PC-9 (cell line): Measurements from ENCODE around the gene HERC2.

ENCODE experiments used
- EZH2 ChIP-seq: fragments of 200-600 bp; sonication (generic); IDR thresholded peaks from 2 replicates; pipeline ENCODE4 v1.8.0; 2017; ENCODE audit warnings: antibody characterized with exemption, low read depth
- TF ChIP-seq, protein P1 (sequence below): fragments of 200-600 bp; sonication (generic); conservative IDR thresholded peaks from 2 replicates; pipeline ENCODE4 v1.6.1; 2017; ENCODE audit warnings: mixed run types, antibody characterized with exemption, mild to moderate bottlenecking, moderate library complexity

DNA sequence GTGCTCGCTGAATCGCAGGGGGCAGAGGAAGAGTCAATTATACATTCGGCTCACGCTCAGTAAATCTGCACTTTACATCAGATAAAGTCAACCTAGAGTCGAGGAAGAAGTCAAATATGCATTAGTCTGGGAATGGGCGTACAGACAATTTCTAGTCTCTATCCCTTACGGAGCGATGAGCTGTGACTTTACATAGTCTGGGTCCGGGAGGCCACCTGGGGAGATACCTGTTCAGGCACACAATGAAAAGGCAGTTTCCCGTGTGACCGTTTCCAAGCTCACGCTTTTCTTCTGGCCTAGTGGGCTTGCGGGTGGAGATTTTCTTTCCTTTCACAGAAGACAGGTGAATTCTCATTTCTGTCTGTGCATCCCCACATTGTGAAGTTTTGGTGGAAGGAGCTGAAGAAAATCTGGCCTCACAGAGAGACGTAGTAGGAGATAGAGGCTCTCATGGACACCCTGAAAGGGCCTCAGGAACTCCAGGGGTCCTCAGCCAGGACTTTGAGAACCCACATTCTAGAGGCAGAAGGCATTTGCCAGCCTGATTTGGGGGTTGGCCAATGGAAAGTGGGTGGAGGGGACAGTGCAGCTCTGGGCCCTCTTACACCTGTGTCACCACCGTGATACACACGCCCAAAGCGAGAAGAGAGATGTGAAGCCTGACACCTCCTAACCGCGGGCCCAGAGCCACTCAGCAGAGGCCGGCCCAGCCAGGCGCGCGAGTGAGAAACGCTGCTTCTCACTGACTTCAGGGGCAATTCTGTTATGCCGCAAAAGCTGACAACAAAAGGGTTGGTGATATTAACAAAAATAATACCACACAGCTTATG is 212.1 kb downstream of the HERC2 start:
- TF ChIP-seq, protein P1, sequence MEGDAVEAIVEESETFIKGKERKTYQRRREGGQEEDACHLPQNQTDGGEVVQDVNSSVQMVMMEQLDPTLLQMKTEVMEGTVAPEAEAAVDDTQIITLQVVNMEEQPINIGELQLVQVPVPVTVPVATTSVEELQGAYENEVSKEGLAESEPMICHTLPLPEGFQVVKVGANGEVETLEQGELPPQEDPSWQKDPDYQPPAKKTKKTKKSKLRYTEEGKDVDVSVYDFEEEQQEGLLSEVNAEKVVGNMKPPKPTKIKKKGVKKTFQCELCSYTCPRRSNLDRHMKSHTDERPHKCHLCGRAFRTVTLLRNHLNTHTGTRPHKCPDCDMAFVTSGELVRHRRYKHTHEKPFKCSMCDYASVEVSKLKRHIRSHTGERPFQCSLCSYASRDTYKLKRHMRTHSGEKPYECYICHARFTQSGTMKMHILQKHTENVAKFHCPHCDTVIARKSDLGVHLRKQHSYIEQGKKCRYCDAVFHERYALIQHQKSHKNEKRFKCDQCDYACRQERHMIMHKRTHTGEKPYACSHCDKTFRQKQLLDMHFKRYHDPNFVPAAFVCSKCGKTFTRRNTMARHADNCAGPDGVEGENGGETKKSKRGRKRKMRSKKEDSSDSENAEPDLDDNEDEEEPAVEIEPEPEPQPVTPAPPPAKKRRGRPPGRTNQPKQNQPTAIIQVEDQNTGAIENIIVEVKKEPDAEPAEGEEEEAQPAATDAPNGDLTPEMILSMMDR: no peak
- TF ChIP-seq EZH2: no peak
